Measurements from ENCODE around the gene IKBKG. TPM values are rescaled to one million over a fixed set of nuclear protein-coding genes. Genes with fewer than 3 reads are reported as not detected.

Gene IKBKG
- total and polyA plus RNA-seq, 2 of the 4 experiments (the other 2 are of a cell fraction) = 16.5 to 38.2 TPM

- no peak overlapping the region for H3K9ac ChIP-seq (ENCODE audit: low read depth, low read length)
- H3K27ac ChIP-seq (ENCODE audit: insufficient read depth, low read length) = no peak overlapping the region
- H3K23ac ChIP-seq (ENCODE audit: low read depth, low read length) = no peak overlapping the region
- in situ Hi-C loops (cut with MboI; ENCODE audit: low sequenced_read_pairs) (no loop called here), intact Hi-C loops (cut with micrococcal nuclease) (no loop called here), dilution Hi-C loops (cut with HindIII; ENCODE audit: low sequenced_read_pairs, unreplicated experiment) (no loop called here)
- no peak overlapping the region for H4K8ac ChIP-seq (ENCODE audit: low read depth in 2 of 2, low read length in 2 of 2)
- peaks cover 4% of the 10 kb centered on the region; the same call in 1 of the 2 replicates for H3K9me1 ChIP-seq (ENCODE audit: insufficient read depth, low read length)
- CTCF ChIA-PET = no interaction called here
- H3K36me3 ChIP-seq (ENCODE audit: control insufficient read depth, insufficient read depth, low read length) = peaks cover 3% of the 10 kb centered on the region; the same call in 1 of the 2 replicates
- H3K4me2 ChIP-seq (ENCODE audit: low read depth, low read length) = no peak overlapping the region
- no peak overlapping the region for H2AFZ ChIP-seq (replicated peaks; ENCODE audit: low read length, poor library complexity)
- H3K56ac ChIP-seq (ENCODE audit: extremely low read depth, insufficient read depth, low read length) = no peak overlapping the region
- H2AK5ac ChIP-seq (ENCODE audit: low read depth, low read length) = no peak overlapping the region
- no peaks in the 10 kb centered on the region for H3K27me3 ChIP-seq (ENCODE audit: control insufficient read depth, insufficient read depth, low read length)
- no TSS peak for BruUV-seq (replicated peaks)
- no peak overlapping the region for H2BK120ac ChIP-seq (ENCODE audit: low read depth, low read length)
- no peak overlapping the region for H2AK9ac ChIP-seq (replicated peaks; ENCODE audit: low read depth, low read length, poor library complexity)
- H3K4me3 ChIP-seq (ENCODE audit: insufficient read depth, low read depth, low read length) = no peak overlapping the region
- H3K4me1 ChIP-seq (ENCODE audit: control insufficient read depth, insufficient read depth, low read length) = peaks cover 2% of the 10 kb centered on the region; the same call in 1 of the 2 replicates
- POLR2A ChIA-PET (ENCODE audit: unreplicated experiment) = no interaction called here
- H3K9me3 ChIP-seq (ENCODE audit: control insufficient read depth, insufficient read depth, low read length) = peaks cover 2% of the 10 kb centered on the region; the same call in 1 of the 2 replicates
- no peak for ATAC-seq (ENCODE audit: low read depth)
- no peak overlapping the region for H4K91ac ChIP-seq (ENCODE audit: insufficient read depth, low read depth, low read length)
- 83% methylated on average over 3 of the region's 8 CpGs; no CpG with 5 or more reads in 1 of the 2 experiments for WGBS, 2 experiments (ENCODE audit: extremely low coverage in 2 of 2, insufficient read length in 1 of 2)
- no peak overlapping the region for H2BK20ac ChIP-seq (ENCODE audit: low read depth, low read length)
- no peak overlapping the region for H3K14ac ChIP-seq (replicated peaks; ENCODE audit: low read depth, low read length)
- H2BK15ac ChIP-seq (ENCODE audit: low read depth, low read length) = no peak overlapping the region
- no peak overlapping the region for H2BK5ac ChIP-seq (ENCODE audit: low read depth, low read length, poor library complexity, severe bottlenecking)
- no peak overlapping the region for H4K5ac ChIP-seq (ENCODE audit: low read depth, low read length)
- H4K20me1 ChIP-seq (ENCODE audit: insufficient read depth, low read length) = no peaks in the 10 kb centered on the region
- no peak for DNase-seq
- H3K79me1 ChIP-seq (ENCODE audit: low read depth in 1 of 2, low read length in 2 of 2) = no peaks in the 10 kb centered on the region; a peak in 1 of 4 replicates
- H3K4ac ChIP-seq (ENCODE audit: low read depth, low read length) = no peak overlapping the region
- TF ChIP-seq RCOR1 (IDR thresholded peaks at IDR 0.05; ENCODE audit: insufficient replicate concordance, low read length) = no peak
- no peak for TF ChIP-seq MAZ (IDR thresholded peaks at IDR 0.05; ENCODE audit: borderline replicate concordance, low read depth, low read length)
- no peak for TF ChIP-seq MXI1 (IDR thresholded peaks at IDR 0.05; ENCODE audit: borderline replicate concordance, low read depth, low read length)
- TF ChIP-seq MAFK (IDR thresholded peaks at IDR 0.05; ENCODE audit: low read depth, low read length) = no peak
- TF ChIP-seq NFE2L2 (IDR thresholded peaks at IDR 0.05; ENCODE audit: low read depth, low read length) = no peak
- TF ChIP-seq RFX5 (IDR thresholded peaks at IDR 0.05; ENCODE audit: low read depth, low read length) = no peak
- no peak for TF ChIP-seq ELK1 (IDR thresholded peaks at IDR 0.05; ENCODE audit: borderline replicate concordance, low read depth, low read length)
- TF ChIP-seq RAD21 (IDR thresholded peaks at IDR 0.05; ENCODE audit: low read length) = no peak
- no peak for TF ChIP-seq BHLHE40 (IDR thresholded peaks at IDR 0.05; ENCODE audit: low read depth, low read length)
- no peak for TF ChIP-seq USF2 (IDR thresholded peaks at IDR 0.05; ENCODE audit: low read depth, low read length)
- TF ChIP-seq SMC3 (IDR thresholded peaks at IDR 0.05; ENCODE audit: low read depth, low read length) = no peak
- no peak for TF ChIP-seq POLR2A (IDR thresholded peaks at IDR 0.05; ENCODE audit: low read depth, low read length)
- no peak for TF ChIP-seq CTCF (conservative IDR thresholded peaks at IDR 0.05; ENCODE audit: low read depth, low read length)
- no peak overlapping the region for H3K18ac ChIP-seq (ENCODE audit: low read depth, low read length)
These were observed 45.3 kb upstream of the IKBKG start for GRCh38 chrX:154502098-154502497.
